CD4-positive, alpha-beta T cell treated with Interleukin-15 for 1 hour (primary cell): Measurements from ENCODE around the gene CEP20.
"Not testable (repeated sequence)": the region's sequence is repeated elsewhere in the genome, so short reads cannot be mapped to it uniquely, and the experiment has no call there.

Experiments
- DNase-seq: peaks from one replicate; pipeline ENCODE4 v3.0.0-alpha.2; 2020

Gene CEP20

DNA sequence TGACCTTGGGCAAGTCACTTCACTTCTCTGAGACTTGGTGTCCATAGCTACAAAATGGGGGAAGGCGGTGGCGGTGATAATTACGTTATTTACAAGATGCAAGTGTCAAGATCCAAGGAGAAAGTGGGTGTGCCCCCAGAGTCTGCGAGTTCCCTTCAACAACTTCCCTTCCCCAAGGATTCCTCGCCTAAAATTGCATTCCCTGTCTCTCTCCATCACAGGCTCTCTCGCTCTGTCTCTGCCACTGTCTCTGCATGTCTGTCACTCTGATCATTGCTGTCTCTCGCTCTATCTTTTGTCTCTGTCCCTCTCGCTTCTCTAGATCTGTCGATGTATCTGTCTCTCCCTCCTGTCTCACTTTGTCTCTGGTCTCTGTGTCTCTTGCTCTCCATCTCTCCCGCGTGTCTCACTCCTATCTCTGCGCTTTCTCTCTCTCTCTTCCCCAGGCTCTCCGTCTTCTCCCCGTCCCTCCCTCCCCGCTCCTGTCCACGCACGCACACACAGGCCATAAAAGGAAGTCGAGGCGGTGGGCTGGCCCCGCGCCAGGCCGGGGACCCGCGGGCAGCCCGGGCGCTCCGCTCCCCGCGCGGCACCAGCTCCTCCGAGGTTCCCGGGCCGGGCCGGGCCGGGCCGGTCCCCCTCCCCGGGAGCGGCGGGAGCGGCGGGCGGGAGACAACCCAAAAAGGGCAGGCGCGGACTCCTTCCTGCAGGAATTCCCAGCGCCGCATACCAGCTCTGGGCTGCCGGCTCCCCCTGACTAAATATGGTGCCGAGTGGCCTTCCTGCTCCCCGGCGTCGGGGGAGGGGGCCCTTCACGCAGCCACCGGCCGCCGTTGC lies 30.5 kb downstream of the CEP20 start:
- no peak for DNase-seq

- DNase-seq = no peak
Observed at GRCh38 chr16:15856901-15857698, 31.3 kb downstream of the CEP20 start, which contains the start of gene MYH11. MYH11 (minus strand) TSS chr16:15857028; CDS start chr16:15838252, 18,776 bp downstream.

- no peak for DNase-seq
Observed at GRCh38 chr16:15856182-15856581, 32.2 kb downstream of the CEP20 start.

- DNase-seq = no peak
Observed at GRCh38 chr16:15855704-15856003, 32.7 kb downstream of the CEP20 start.

GRCh38 chr16:15854906-15855703 lies 33.3 kb downstream of the CEP20 start:
- DNase-seq = no peak

- DNase-seq = no peak
Observed at GRCh38 chr16:15854061-15854460, 34.3 kb downstream of the CEP20 start.

DNA sequence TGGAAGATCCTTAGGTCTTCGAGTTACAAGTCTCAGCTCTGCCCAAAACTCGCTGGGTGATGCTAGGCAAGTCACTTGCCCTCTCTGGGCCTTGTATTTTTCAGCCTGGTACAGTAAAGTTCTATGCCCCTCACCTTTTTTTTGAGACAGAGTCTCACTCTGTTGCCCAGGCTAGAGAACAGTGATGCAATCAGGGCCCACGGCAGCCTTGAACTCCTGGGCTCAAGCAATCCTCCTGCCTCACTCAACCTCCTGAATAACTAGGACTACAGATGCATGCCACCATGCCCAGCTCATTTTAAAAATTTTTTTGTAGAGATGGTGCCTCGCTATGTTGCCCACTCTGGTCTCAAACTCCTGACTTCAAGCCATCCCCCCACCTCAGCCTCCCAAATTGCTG lies 35.4 kb downstream of the CEP20 start:
- DNase-seq = no peak

GRCh38 chr16:15850555-15850954 lies 37.8 kb downstream of the CEP20 start:
- DNase-seq = not testable (repeated sequence)

DNA sequence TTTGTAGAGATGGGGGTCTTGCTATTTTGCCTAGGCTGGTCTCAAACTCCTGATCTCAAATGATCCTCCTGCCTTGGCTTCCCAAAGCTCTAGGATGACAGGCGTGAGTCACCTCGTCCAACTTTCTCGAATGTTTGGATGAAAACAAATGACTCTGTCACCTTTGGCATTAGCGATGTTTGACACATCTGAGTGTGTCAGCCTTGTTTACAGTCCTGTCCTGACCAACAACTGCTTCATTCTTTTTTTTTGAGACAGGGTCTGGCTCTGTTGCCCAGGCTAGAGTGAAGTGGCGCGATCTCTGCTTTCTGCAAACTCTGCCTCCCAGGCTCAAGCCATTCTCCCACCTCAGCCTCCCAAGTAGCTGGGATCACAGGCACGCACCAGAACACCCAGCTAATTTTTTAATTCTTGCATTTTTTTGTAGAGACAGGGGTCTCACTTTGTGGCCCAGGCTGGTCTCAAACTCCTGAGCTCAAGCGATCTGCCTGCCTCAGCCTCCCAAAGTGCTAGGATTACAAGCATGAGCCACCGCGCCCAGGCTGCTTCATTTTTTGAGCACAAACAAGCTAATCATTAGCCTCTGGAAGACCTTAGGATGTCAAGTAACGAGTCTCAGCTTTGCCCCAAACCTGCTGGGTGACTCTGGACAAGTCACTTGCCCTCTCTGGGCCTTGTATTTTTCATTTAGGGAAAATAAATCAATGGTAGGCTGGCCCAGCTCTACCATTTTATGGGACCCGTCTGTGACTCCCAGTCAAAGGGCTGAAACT lies 39.0 kb downstream of the CEP20 start:
- DNase-seq = no peak

- DNase-seq = no peak
Observed at GRCh38 chr16:15847611-15848175, 40.7 kb downstream of the CEP20 start.

DNA sequence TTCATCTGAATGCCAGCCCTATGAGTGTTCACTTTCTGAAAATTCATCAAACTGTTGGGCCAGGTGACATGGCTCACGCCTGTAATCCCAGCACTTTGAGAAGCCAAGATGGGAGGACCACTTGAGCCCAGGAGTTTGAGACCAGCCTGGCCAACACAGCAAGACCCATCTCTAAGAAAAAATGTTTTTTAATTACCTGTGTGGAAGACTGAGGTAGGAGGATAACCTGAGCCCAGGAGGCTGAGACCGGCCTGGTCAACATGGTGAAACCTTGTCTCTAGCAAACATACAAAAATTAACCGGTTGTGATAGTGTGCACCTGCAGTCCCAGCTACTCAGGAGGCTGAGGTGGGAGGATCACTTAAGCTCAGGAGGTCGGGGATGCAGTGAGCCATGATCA lies 41.9 kb downstream of the CEP20 start:
- DNase-seq = no peak

GRCh38 chr16:15843635-15844279 lies 44.6 kb downstream of the CEP20 start:
- DNase-seq = no peak

DNA sequence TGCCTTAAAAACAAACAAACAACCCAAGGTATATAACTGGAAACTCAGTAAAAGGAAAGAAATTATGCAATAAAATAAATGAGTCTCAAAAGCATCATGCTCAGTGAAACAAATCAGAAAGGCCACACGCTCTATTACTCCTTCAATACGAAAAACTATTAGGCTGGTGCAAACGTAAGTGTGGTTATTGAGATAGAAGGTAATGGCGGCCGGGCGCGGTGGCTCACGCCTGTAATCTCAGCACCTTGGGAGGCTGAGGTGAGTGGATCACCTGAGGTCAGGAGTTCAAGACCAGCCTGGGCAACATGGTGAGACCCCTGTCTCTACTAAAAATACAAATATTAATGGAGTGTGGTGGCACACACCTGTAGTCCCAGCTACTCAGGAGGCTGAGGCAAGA lies 49.2 kb downstream of the CEP20 start:
- not testable (repeated sequence) for DNase-seq

DNA sequence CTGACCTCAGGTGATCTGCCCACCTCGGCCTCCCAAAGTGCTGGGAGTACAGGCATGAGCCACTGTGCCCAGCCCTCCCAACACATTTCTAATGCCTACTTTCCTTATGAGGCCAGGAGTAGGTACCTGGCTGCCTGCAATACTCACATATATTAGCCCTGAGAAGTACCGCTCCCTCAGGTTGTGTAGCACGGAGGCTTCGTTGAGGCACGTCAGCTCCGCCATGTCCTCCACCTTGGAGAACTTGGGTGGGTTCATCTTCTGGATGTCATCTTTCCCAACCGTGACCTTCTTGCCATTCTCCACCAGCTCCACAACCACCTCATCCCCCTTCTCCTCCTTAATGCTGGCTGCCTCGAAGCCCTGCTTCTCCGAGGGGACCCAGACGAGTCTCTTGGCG lies 50.6 kb downstream of the CEP20 start:
- DNase-seq = no peak

- no peak for DNase-seq
Observed at GRCh38 chr16:15836965-15837611, 51.3 kb downstream of the CEP20 start.

GRCh38 chr16:15836074-15836473 lies 52.3 kb downstream of the CEP20 start:
- no peak for DNase-seq

DNA sequence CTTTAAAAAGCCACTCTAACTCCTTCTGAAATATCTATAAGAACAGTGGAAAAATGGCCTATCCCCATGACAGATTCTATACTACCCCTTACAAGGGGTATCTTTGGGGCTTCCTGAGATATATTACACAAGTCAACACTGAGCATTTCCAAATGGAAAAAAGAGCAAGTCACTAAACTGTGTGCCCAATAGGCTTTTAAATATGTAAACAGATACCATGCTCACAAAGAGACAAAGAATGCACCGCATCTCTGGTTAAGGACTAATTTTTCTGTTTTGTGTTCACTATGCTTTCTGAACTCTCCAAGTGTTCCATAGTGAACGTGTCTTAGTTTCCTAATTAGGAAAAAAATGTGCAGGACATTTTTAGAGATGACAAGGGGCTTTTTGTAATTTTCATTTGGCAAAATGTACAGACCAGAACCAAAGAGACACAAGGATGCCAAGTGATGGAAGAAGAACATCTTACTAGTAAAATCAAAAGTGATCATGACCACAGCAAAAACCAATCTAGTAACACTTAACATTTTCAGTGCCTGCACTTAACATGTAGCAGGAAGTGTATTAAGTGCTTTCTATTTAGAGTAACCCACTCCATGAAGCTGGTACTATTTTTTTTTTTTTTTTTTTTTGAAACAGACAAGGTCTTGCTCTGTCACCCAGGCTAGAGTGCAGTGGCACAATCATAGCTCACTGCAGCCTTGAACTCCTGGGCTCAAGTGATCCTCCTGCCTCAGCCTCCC lies 53.1 kb downstream of the CEP20 start:
- no peak for DNase-seq

DNA sequence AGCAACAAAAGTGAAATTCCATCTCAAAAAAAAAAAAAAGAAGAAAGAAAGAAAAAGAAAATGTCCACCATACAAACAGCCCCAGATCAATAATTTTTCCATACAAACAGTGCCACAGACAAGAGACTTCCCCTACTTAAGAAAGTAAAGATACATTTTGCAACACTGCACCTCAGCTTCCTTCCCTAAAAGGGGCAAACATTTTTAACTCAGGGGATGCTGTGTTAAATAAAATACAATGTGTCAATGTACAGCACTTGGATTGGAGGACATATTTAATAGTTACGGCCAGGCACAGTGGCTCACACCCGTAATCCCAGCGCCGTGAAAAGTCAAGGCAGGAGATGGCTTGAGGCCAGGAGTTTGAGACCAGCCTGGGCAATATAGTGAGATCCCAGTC lies 53.9 kb downstream of the CEP20 start:
- no peak for DNase-seq

DNA sequence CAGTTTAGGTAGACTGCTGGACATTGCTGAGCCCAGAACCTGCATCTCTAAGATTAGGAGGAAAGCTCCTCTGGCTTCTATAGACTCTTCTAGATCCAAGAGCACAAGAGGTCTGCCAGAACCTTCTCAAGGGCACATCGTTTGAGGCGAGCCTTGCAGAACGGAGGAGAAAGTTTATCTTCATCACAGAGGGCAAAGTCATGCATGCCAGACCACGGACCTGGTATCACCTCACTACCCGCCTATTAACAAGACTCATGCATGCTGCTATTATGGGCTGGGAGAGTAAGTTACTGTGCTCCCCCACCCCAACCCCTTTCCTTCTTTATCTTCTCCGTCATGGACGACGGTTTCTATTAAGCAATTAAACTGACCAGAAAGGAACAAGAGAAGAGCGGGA lies 54.9 kb downstream of the CEP20 start:
- no peak for DNase-seq

DNA sequence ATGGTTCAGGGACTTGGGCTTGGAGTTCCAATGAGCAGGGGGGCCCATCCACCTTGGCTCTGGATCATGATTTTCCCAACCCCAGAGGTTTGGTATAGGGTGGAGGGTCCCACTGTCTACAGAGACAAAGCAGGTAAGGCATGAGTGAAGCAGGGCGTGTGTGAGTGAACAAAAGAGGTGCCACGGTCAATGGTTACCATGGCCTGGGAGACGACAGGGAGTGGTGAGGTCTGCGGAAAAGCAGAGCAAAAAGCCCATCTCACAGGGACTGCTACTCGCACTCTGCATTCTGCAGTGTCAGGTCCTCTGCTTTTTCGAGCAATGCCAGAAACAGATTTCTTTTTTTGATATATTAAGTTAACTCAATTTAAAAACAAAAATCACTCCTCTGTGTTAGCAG lies 56.2 kb downstream of the CEP20 start:
- no peak for DNase-seq
